ENCODE measurements around the gene OSBPL3. TPM values are rescaled to one million over a fixed set of nuclear protein-coding genes. Genes with fewer than 3 reads are reported as not detected.

Gene OSBPL3
- total RNA-seq, 4 donors from 2014 or later = 3.1 to 7.0 (median 5.3) TPM

GRCh38 chr7:24882989-24883621 lies 96.9 kb downstream of the OSBPL3 start:
- peak; percentile 83 to 94 for ATAC-seq
- no peaks in the 10 kb centered on the region for H3K27me3 ChIP-seq

GRCh38 chr7:24881623-24882022 lies 98.4 kb downstream of the OSBPL3 start:
- DNase-seq (no peak), ATAC-seq (no peak)
- Histone ChIP-seq H3K27ac (no peak overlapping the region), H3K27me3 (no peaks in the 10 kb centered on the region), H3K9me3 (no peaks in the 10 kb centered on the region), H3K36me3 (no peaks in the 10 kb centered on the region), H3K4me3 (no peak overlapping the region), H3K4me1 (peaks cover 34 to 42% of the 10 kb centered on the region in 2 donors)
- TF ChIP-seq POLR2A (IDR thresholded peaks at IDR 0.05) (no peak), CTCF (IDR thresholded peaks at IDR 0.05 in 4 of 5, conservative IDR thresholded peaks at IDR 0.05 in 1 of 5) (no peak)
- in situ Hi-C loops (cut with MboI; ENCODE audit: low sequenced_read_pairs in 4 of 4) = no loop called here
- intact Hi-C loops (cut with DNase I; ENCODE audit: low total_unique reads) = loop anchor here (5.0 to 10.0 kb wide), 2 partner anchors 57 to 101 kb away; partner anchors contain the start of gene OSBPL3

More at GRCh38 chr7:24882989-24883621, 96.9 kb downstream of the OSBPL3 start:
- intact Hi-C loops (cut with DNase I; ENCODE audit: low total_unique reads) (loop anchor here (5.0 to 10.0 kb wide), 2 partner anchors 58 to 99 kb away; partner anchors contain the start of gene OSBPL3), in situ Hi-C loops (cut with MboI; ENCODE audit: low sequenced_read_pairs in 4 of 4) (no loop called here)
- TF ChIP-seq POLR2A (IDR thresholded peaks at IDR 0.05) (no peak), CTCF (IDR thresholded peaks at IDR 0.05 in 4 of 5, conservative IDR thresholded peaks at IDR 0.05 in 1 of 5) (no peak)
- peaks cover 34 to 40% of the 10 kb centered on the region in 2 donors for H3K4me1 ChIP-seq
- no peaks in the 10 kb centered on the region for H3K9me3 ChIP-seq
- peak overlapping the region; percentile 48 to 73 (median 53) for H3K27ac ChIP-seq
- peak; percentile 76 for DNase-seq
- no peak overlapping the region for H3K4me3 ChIP-seq
- H3K36me3 ChIP-seq = no peaks in the 10 kb centered on the region

GRCh38 chr7:24880886-24881285 lies 99.1 kb downstream of the OSBPL3 start:
- in situ Hi-C loops (cut with MboI; ENCODE audit: low sequenced_read_pairs in 4 of 4) (no loop called here), intact Hi-C loops (cut with DNase I; ENCODE audit: low total_unique reads) (loop anchor here (5.0 to 10.0 kb wide), 2 partner anchors 56 to 101 kb away; partner anchors contain the start of gene OSBPL3)

GRCh38 chr7:24879291-24879690 lies 100.7 kb downstream of the OSBPL3 start:
- Histone ChIP-seq H3K27me3 (no peaks in the 10 kb centered on the region), H3K27ac (no peak overlapping the region), H3K9me3 (no peaks in the 10 kb centered on the region), H3K4me1 (peaks cover 16 to 35% of the 10 kb centered on the region in 2 donors), H3K4me3 (no peak overlapping the region), H3K36me3 (no peaks in the 10 kb centered on the region)
- TF ChIP-seq POLR2A (IDR thresholded peaks at IDR 0.05) = no peak
- no peak for TF ChIP-seq CTCF (IDR thresholded peaks at IDR 0.05 in 4 of 5, conservative IDR thresholded peaks at IDR 0.05 in 1 of 5)
- intact Hi-C loops (cut with DNase I; ENCODE audit: low total_unique reads) = no loop called here
- ATAC-seq = no peak
- DNase-seq = no peak
- in situ Hi-C loops (cut with MboI; ENCODE audit: low sequenced_read_pairs in 4 of 4) = no loop called here

More at GRCh38 chr7:24880886-24881285, 99.1 kb downstream of the OSBPL3 start:
- no peak for TF ChIP-seq CTCF (IDR thresholded peaks at IDR 0.05 in 4 of 5, conservative IDR thresholded peaks at IDR 0.05 in 1 of 5)
- no peak for TF ChIP-seq POLR2A (IDR thresholded peaks at IDR 0.05)
- no peak overlapping the region for H3K27ac ChIP-seq
- DNase-seq (no peak), ATAC-seq (no peak)
- no peaks in the 10 kb centered on the region for H3K9me3 ChIP-seq
- H3K4me1 ChIP-seq = peaks cover 30 to 42% of the 10 kb centered on the region in 2 donors
- no peaks in the 10 kb centered on the region for H3K36me3 ChIP-seq
- no peak overlapping the region for H3K4me3 ChIP-seq
- no peaks in the 10 kb centered on the region for H3K27me3 ChIP-seq

Measured in gastrocnemius medialis (tissue), 4 donors.